ENCODE measurements around the gene SRP19.
A peak's percentile ranks its signal among the peaks of the same experiment; 100 is the strongest.
"Not testable (repeated sequence)": the region's sequence is repeated elsewhere in the genome, so short reads cannot be mapped to it uniquely, and the experiment has no call there.

The SRP19 gene

DNA sequence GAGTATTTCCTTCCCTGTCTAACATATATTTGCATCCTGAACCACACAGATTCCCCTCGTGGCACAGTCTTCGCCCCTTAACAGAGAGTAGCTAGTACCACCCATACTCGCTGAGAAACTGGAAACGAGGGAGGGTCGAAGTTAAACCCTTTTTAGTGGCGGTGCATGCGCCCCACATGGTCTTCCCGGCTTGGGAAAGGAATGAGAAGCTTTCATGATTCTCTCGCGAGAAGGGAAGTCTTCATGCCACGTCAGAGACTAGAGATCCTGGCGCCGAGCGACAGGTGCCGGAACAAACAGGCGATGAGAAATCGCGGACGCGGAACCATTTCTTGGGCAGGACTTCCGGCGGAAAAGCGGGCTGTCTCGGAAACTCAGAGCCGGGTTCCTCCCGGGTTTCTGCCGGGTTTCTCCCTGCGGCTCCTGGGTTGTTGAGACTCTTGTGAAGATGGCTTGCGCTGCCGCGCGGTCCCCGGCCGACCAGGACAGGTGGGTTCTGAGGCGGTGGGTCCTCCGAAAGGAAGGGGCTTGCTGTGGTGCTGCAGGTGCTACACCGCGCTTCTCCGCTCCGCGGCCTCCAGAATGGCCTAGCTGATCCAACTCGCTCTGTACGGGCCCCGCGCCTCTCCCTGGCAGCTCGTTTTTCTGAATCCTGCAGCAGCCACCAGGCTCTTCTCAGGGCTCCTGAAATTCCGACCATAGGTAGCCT is at the start of gene SRP19:
TSS of gene SRP19 (plus strand) at position 359 of the 709 bp plus-strand sequence. CDS start at position 449, 90 bp downstream.
- peak; percentile 98 for DNase-seq (ENCODE audit: low read depth)

DNA sequence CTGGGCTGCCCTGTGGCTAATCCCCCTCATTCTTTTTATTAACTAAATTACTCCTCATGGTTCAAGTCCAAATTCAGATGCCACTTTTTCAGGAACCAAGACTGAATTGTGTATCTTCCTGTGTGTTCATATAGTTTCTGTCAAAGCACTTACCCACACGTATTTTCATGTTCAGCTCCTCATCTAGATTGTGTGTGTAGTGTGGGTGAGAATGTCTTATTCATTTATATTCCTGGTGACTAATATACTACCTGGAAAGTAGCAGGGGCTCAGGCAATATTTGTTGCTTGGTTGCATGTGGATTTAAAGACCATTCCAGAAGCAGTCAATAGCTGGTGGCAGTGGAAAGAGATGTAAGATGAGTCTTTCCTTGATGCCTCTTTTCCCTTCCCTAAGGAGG is 48.5 kb upstream of the SRP19 start:
- DNase-seq (ENCODE audit: low read depth) = no peak

DNA sequence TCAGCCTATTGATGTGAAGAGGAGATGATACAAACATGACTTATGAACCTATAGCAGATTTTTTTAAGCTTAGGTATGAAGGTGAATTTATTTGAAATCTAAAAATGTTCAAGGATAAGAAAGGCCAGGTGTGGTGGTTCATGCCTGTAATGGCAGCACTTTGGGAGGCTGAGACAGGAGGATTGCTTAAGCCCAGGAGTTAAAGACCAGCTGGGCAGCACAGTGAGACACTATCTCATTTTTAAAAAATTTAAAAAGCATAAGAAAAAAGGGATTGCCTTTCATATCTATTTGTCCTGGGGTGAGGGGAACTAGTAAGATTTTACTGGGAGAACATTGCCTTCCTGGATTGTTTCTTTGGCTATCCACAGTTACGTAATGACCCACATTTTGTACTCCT is 40.8 kb upstream of the SRP19 start:
- DNase-seq (ENCODE audit: low read depth) = no peak

DNA sequence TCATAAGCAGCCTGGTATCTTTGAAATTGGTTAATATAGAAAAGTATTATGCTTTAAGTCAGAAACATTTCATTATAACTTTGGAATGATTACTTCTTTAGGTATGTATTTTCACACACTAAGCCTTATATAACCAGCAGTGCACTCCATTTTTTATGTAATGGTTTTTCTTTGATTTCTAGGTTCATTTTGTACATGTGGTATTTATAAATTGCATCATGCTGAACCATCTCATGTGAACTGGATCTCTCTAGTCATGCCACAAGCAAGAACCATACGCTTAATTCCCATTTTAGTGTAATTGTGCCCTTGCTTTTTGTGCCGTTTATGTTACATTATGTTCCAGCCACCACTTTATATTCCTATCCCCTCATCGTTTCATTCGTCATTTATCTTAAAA is 38.6 kb upstream of the SRP19 start:
- no peak for DNase-seq (ENCODE audit: low read depth)

DNA sequence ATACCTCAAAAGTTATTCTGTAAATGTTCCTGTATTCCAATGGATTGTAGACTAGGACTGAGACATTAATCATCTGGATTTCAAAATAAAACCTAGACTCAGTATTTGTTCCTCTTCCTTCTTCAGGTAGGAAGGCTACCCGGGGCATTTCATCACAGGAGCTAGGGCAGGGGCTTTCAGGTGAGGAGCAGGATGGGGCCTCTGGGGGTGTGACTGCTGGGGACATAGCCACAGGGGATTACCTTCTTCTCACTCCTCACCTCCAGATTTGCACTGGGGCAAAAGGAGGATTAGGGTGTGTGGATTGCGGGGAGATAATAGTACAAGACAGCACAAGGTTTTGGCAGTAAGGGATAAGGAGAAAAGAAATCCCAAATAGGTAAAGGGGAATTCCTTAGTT is 37.9 kb upstream of the SRP19 start:
- DNase-seq (ENCODE audit: low read depth) = no peak

DNA sequence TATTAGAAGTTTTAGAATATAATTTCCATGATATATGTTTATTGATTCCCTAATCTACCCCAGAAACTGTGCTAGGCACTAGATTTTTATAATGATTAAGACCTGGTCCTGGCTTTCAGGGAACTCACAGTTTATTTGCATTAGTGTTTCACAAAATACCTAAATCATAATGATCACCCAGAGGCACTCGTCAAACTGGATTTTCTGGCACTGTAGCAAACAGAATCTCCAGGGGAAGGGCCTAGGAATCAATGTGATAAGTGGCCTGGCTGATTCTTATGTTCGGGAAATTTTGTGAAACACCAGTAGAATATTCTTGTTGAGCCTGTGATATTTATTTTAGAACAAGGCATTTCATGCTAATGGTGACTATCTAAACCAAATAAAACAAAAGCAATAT is 37.4 kb upstream of the SRP19 start:
- DNase-seq (ENCODE audit: low read depth) = no peak

DNA sequence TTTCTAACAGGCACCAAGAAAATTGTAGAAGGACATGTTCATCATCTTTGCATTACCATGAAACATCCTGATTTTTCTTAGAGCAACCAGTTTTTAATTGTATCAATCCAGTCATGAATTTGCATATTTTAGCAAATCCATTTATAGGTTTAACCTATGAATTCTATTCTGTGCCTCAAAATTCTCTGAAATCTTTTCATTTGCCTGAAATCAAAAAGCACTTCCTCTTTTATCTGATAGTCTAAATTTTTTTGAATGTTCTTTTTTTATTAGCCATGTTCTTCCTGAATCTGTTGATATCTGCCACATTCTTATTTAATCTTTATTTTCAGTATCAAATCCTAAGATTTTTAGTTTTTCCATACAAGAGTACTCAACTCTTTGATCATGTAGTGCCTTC is 36.9 kb upstream of the SRP19 start:
- no peak for DNase-seq (ENCODE audit: low read depth)

DNA sequence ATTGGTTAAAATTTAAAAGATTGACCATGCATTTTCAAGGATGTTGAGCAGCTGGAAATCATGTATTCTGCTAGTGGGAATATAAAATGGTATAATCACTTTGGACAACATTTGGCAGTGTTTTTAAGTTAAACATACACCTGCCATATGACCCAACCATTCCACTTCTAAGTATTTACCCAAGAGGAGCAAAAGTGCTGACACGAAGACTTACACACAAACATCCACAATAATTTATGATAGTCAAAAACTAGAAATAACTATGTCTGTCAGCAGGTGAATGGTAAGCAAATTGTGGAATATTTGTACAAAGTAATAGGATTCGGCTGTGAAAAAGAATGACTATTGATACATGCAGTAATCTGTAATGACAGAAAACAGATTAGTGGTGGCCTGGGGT is 30.7 kb upstream of the SRP19 start:
- no peak for DNase-seq (ENCODE audit: low read depth)

DNA sequence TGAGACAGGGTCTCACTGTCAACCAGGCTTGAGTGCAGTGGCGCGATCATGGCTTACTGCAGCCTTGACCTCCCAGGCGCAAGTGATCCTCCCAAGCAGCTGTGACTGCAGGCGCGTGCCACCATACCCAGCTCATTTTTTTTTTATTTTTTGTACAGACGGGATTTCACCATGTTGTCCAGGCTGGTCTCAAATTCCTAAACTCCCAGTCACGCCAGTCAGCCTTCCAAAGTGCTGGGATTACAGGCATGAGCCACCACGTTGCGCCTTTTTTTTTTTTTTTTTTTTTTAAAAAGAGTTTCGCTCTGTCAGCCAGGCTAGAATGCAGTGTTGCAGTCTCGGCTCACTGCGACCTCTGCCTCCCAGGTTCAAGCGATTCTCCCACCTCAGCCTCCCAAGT is 27.1 kb upstream of the SRP19 start:
- no peak for DNase-seq (ENCODE audit: low read depth)

DNA sequence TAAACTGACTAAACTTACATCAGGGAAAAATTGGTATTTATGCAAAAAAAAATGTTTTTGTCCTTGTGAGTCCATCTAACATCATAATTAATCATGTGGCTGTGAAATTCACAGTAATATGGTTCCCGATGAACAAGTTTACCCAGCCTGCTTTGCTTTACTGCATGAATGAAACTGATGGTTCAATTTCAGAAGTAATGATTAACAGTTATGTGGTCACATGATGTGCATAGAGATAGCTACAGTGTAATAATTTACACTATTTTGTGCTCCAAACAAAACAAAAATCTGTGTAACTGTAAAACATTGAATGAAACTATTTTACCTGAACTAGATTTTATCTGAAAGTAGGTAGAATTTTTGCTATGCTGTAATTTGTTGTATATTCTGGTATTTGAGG is 16.6 kb upstream of the SRP19 start:
- DNase-seq (ENCODE audit: low read depth) = no peak

DNA sequence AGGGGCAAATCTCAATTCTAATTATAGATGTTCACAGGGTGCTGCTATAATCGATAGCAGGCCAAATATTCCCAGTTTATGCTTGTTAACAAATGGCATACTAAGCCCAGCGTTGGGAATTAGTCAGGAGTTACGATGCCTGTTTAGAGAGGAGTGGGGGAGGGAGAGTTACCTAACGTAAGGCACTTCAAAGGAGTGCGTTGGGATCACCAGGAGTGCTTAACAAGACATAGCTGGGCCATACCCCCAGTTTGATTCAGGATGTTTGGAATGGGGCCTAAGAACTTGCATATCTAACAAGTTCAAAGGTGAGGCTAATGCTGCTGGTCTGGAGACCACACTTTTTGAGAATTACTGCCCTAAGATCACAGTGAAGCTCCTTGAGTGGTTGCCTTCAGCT is 14.5 kb upstream of the SRP19 start:
- DNase-seq (ENCODE audit: low read depth) = no peak

DNA sequence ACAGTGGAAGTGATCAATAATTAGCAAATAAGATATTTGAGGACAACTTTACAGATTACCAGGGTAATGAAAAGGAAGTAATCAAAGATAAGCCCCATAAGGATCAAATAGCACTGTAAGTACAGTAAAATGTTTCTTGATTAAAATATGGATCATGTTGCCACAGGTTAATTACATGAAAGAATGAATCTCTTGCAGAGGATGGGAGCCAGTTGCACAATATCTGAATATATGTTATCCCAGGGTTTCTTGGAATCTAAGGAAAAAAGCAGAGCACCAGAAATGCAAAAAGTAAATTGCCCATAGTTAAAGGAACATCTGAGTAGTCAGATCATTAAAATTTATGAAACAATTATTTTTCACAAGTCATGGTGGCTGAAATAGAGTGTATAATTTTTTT is 13.8 kb upstream of the SRP19 start:
- DNase-seq (ENCODE audit: low read depth) = no peak

DNA sequence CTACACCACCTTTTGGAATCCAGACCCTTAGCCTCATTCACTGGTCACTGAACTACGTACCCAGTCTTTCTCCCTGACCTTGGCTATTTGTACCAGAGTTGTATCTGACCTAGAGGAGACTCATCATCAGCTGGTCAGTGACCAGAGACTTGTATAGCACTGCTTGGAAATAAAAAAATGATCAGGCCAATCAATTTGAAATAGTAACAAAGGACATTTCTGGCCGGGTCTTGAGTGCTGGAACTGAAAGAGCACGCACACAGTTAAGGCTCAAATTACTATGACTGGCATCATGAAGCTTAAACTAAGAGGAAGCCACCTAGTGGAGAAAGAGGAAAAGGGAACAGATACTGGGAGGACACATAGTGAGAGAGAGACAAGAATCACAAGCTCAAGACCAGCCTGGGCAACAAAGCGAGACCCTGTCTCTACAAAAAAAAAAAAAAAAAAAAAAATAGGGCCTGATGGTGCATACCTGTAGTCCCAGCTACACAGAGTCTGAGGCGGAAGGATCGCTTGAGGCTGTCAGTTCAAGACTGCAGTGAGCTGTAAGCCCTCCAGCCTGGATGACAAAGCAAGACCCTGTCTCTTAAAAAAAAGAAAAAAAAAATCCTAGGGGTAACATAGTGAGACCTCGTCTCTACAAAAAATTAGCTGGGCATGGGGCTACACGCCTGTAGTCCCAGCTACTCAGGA is 12.8 kb upstream of the SRP19 start:
- DNase-seq (ENCODE audit: low read depth) = peak; percentile 83

DNA sequence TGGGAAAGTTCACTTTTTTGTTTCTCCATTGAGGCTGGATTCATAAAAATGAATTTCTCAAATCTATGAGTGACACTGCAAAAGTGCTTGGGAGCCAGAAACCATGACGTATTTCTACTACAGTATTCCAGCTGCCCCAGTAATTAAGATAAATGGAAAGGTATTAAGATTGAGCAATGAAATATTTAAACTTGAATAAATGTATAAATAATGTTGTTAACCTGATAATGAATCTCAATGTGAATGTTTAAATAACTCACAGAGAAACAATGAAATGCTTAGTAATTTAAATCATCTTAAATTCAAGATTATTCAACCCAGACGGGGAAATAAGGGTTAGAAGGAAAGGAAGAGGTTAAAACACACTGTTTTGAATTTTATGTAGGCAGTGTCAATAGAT is 11.2 kb upstream of the SRP19 start:
- no peak for DNase-seq (ENCODE audit: low read depth)

DNA sequence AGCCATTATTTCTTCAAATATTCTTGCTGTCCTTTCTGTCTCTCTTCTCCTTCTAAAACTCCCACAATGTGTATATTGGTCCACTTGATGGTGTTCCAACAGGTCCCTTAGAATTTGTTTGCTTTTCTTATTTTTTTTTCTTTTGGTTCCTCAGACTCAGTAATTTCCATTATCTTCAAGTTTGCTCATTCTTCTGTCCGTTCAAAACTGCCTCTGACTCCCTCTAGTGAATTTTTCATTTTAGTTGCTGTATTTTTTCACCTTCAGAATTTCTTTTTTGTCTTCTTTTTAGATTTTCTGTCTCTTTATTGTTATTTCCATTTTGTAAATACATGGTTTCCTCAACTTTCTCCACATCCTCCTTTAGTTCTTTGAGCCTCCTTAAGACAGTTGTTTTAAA is 6.4 kb upstream of the SRP19 start:
- DNase-seq (ENCODE audit: low read depth) = peak; percentile 8

DNA sequence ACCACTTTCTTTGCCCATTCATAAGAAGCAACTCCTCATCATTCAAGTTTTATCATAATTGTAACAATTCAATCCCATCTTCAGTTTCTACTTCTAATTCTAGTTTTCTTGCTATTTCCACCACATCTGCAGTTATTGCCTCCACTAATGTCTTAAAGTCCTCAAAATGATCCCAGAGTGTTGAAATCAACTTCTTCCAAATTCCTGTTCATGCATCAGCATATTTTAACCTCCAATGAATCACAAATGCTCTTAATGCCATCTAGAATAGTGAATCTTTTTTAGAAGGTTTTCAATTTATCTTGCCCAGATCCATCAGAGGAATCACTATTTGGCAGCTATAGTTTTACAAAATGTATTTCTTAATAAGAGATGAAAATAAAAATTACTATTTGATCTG is 3.2 kb upstream of the SRP19 start:
- DNase-seq (ENCODE audit: low read depth) = no peak

DNA sequence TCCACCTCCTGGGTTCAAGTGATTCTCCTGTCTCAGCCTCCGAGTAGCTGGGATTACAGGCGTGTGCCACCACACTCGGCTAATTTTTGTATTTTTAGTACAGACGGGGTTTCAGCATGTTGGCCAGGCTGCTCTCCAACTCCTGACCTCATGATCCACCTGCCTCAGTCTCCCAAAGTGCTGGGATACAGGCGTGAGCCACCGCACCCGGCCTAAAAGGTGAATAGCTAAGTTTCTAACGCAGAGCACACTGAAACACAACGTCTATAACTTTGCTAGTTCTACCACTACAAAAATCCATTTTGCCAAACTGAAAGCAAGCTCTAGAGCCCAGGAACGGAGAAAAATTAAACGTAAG is 537 bp upstream of the SRP19 start:
- not testable (repeated sequence) for DNase-seq (ENCODE audit: low read depth)

DNA sequence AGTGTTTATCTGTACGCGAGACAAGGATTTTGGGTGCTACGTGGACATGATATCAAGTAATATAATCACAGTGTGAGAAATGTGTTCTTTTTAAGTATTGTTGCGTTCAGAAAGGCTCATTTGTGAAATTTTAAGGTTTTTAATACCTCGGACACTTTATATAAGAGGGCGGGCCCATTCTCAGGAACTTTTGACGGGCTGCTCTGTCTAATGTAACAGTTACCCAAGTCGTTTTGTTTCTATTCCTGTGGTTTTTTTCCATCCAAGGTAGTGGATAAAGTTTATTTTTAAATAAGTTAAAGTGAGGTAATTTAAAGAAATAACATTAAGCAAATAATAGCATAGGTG is 525 bp downstream of the SRP19 start:
- no peak for DNase-seq (ENCODE audit: low read depth)

DNA sequence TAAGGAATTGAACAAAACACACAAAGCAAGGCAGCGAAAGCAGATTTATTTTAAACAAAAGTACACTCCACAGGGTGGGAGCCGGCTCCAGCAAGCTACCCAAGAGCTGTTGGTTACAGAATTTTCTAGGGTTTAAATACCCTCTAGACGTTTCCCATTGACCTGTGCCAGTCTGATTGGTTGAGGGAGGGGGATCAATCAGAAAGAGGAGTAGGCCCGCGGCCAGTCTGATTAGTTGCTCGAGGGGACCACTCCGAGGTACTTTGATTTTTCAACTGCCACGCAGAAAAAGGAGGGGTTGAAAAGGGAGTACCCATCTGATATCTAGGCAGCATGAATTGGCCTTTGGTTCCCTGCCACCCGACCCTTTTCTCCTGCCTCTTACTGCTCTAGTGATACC is 998 bp downstream of the SRP19 start:
- DNase-seq (ENCODE audit: low read depth) = peak; percentile 10

DNA sequence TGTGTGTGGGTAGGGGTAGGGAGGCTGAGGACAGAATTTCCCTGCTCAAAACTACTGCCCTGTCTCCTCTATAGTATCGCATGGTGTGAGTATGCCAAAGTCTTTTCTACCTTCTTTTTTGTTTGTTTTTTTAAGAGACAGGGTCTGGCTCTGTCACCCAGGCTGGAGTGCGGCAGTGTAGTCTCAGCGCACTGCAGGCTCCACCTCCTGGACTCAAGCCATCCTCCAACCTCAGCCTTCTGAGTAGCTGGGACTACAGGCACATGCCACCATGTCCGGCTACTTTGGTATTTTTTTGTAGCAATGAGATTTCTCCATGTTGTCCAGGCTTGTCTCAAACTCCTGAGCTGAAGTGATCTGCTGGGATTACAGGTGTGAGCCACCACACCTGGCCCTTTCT is 2.5 kb downstream of the SRP19 start:
- no peak for DNase-seq (ENCODE audit: low read depth)

DNA sequence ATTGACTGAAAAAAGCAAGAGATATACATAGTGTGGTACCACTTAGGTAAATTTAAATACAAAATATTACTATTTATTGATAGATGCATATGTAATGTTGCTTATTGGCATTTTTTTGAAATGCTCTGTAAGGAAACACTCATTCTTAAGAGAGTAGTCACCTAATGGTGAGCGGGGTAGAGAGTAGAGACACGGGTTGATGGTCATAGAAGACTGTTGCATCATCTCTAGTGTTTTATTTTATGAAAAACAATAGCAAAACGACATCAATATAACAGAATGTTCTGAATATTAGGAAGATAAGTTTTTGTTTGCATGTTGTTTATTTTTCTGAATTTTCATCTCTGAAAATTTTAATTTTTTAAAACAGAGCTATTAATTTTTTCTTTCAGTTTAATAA is 4.0 kb downstream of the SRP19 start:
- peak; percentile 36 for DNase-seq (ENCODE audit: low read depth)

DNA sequence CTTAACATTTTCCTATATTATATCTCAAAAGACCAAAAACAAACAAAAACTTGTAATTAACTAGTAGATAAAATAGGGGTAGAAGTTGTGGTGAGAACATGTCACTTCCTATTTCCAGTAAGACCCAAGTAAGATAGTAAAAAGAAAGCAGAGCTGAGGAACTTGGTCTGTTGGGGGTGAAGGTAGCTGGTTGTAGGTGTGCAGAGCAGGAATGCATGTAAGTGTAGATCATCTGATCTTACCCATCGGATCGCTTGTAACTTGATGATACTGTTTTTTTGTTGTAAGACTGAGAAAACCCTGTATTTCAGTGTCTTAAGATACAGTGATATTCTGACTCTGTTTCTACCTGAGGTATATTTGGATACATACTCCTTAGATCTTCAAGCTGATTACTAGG is 5.7 kb downstream of the SRP19 start:
- DNase-seq (ENCODE audit: low read depth) = no peak

DNA sequence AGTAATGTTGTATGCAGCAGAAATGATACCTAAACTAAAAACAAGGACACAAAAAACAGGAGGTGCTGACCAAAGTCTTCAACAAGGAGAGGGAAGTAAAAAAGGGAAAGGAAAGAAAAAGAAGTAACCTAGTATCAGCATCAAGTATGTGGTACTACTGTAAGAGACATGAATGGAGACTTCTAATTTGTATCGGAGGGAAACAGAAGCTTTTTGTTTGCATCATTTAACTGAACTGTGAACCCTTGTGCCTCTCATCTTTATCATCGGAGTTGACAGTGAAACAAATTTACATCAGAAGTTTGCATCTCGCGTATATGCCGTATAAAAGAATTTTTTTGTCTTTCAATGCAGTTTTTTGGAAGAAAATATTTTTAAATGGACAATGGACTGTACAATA is 6.3 kb downstream of the SRP19 start:
- DNase-seq (ENCODE audit: low read depth) = no peak

DNA sequence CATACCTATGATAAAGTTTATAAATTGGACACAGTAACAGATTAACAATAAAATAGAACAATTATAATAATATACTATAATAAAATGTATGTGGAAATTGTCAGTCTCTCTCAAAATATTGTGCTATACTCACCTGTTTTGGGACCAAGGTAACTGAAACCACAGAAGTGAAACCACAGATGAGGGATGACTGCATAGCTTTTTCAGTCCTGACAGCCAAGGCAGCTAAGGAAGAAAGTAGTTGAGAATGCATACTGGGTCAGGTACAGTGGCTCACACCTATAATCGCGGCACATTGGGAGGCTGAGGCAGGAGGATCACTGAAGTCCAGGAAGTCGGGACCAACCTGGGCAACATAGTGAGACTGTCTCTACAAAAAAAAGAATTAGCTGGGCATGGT is 8.9 kb downstream of the SRP19 start:
- no peak for DNase-seq (ENCODE audit: low read depth)

Measured in ELR (cell line).